Measurements from ENCODE around the gene INPP5D.
"Not testable (repeated sequence)": the region's sequence is repeated elsewhere in the genome, so short reads cannot be mapped to it uniquely, and the experiment has no call there.

Gene INPP5D

GRCh38 chr2:233032551-233033320 lies 27.4 kb upstream of the INPP5D start, which contains the start of gene NEU2:
Gene NEU2 (plus strand): TSS chr2:233032672. CDS start chr2:233032672, 0 bp downstream.
- no peak for DNase-seq

GRCh38 chr2:233033672-233034071 lies 26.5 kb upstream of the INPP5D start:
- DNase-seq: no peak

- no peak for DNase-seq
Measured at GRCh38 chr2:233034091-233034882, 25.9 kb upstream of the INPP5D start.

DNA sequence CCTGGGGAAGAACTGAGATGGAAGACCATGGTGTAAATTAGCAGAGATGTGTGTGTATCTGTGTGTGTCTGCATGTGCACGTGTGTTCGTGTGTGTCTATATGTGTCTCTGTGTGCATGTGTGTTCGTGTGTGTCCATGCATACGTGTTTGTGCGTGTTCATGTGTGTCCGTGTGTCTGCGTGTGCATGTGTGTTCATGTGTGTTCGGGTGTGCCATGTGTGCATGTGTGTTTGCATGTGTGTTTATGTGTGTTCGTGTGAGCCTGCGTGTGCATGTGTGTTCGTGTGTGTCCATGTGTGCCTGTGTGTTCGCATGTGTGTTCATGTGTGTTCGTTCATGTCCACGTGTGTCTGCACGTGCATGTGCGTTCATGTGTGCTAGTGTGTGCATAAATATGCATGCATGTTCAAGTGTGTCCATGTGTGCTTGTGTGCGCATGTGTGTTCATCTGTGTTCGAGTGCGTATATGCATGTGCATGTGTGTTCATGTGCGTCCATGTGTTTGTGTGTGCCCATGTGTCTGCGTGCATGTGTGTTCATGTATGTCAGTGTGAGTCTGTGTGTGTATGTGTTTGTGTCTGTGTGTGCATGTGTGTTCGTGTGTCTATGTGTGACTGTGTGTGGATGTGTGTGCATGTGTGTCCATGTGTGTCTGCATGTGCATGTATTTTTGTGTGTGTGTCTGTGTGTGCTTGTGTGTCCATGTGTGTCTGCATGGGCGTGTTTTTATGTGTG lies 24.5 kb upstream of the INPP5D start:
- DNase-seq: no peak

- DNase-seq: no peak
Measured at GRCh38 chr2:233036162-233036838, 23.8 kb upstream of the INPP5D start.

- DNase-seq: no peak
Measured at GRCh38 chr2:233037078-233037477, 23.1 kb upstream of the INPP5D start.

GRCh38 chr2:233039212-233039845 lies 20.8 kb upstream of the INPP5D start:
- no peak for DNase-seq

DNA sequence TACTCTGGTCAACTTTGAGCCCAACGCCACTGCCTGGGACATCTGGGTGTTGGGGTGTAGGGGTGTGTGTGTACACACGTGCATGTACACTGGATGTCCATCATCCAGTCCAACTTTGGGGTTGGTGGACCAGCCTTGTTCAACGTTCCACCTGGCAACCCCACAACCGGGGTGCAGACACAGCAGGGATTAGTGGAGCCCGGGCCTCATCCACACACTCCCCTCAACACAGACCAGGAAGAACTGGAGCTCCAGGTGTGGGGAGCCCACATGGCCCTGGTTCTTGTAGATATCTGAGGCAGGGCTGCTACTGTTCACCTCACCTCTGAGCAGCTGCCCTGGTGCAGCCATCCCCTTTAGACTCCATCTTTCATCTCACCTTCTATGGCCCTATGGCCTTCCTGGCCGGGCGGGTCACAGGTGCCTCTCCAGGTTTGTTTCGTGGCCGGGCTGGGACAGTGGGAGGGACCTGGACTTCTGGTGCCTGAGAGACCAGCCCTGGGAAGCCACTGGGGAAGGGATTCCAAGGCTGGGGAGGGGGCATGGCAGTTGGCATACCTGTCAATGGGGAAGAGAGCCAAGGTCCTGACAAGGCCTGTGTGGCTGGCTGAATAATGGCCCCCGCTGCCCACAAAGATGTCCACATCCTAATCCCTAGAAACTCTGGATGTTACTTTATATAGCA lies 20.2 kb upstream of the INPP5D start:
- no peak for DNase-seq

GRCh38 chr2:233040571-233040970 lies 19.6 kb upstream of the INPP5D start:
- DNase-seq: no peak

DNA sequence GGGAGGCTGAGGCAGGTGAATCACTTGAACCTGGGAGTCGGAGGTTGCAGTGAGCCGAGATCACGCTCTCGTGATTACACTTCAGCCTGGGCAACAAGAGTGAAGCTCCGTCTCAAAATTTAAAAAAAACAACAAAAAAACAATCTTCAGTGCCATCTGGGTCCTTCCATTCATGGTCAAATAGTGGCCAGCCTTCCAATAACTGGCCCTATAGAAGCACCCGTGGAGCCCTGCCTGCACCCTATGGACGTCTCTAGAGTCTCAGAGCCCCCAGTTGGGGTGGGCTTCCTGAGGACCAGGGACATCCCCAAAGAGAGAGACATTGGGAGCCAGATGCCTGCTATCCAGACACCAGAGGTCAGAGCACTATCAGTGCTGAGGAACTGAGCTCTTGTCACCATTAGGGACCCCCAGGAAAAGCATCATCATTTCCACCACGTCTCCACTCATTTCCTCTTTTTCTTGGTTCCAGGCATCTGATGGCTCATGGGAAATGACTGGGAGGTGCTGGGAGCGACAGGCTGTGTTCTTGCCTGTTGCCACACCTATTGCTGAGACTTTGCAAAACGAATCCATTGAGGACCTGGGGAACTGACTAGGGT lies 18.3 kb upstream of the INPP5D start:
- DNase-seq: no peak

- DNase-seq: no peak
Measured at GRCh38 chr2:233042549-233042948, 17.6 kb upstream of the INPP5D start.

DNA sequence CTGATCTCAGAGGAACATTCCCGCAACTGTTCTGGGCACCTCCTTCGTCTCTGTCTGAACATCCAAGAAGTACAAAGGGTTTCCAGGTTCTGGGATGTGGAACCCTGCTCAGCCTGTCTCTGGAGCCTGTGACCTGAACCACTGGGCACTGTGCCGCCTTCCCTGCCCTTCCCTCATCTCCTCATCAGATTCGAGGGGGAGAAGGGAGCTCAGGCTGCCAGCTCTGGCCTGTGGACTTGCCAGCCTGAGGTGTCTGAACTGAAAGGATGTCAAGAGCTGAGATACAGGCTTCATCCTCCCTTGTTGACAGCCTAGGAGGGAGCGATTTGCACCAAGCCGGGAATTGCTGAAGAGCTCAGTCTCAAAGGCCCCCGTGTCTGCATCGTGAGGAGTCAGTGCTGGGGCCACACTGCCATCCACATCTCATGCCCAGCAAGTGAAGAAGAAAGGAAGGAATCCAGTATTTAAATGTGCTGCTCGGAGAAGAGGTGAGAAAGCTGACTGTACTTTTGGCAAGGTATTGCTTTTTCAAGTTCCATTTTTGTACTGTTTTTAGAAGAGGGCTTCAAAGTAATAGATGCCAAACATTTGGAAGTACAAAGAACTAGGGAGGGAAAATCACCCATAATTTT lies 15.1 kb upstream of the INPP5D start:
- DNase-seq: no peak

DNA sequence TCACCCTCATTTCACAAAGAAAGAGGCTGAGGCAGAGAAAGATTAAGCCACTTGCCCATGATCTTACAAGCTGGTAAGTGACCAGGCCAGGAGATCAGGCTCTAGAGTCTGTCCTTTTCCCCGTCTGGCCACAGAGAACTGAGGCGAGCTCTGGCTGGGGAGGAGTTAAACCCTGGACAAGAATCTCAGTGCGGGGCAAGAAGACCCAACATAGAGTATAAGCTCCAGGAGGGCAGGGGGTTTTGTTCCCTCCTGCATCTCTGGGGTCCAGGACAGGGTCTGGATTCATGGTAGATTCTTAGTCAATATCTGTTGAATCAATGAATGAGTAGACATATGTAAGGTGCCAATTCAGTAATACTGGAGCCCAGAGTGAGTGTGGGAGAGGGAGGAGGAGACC lies 12.9 kb upstream of the INPP5D start:
- no peak for DNase-seq

GRCh38 chr2:233047667-233048066 lies 12.5 kb upstream of the INPP5D start:
- DNase-seq: no peak

- DNase-seq: no peak
Measured at GRCh38 chr2:233048569-233049193, 11.5 kb upstream of the INPP5D start.

DNA sequence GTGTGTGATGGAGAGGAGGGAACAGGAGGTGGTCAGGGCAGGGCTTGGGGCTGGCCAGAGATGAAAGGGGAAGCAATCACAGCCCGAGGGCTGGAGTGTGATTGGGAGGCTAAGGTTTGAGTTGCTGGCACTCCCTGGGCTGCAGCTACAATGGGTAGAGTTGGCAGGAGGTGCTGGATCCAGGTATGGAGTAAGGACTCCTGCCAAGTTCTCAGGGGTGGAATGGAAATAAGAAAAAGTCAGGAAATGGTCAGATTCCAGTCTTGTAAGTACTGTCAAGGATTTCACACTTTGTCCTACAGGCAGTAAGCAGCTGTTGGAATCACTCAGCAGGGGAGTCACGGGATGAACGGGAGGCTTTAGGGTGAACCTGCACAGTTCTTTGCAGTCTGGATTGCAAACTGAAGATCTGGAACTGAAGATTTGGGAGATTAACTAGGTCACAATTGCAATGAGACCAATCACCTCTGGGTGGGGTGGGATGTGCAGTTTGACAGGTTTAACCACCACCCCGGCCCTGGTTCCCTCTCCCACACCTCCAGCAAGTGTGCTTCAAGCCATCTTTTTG lies 10.9 kb upstream of the INPP5D start:
- no peak for DNase-seq

DNA sequence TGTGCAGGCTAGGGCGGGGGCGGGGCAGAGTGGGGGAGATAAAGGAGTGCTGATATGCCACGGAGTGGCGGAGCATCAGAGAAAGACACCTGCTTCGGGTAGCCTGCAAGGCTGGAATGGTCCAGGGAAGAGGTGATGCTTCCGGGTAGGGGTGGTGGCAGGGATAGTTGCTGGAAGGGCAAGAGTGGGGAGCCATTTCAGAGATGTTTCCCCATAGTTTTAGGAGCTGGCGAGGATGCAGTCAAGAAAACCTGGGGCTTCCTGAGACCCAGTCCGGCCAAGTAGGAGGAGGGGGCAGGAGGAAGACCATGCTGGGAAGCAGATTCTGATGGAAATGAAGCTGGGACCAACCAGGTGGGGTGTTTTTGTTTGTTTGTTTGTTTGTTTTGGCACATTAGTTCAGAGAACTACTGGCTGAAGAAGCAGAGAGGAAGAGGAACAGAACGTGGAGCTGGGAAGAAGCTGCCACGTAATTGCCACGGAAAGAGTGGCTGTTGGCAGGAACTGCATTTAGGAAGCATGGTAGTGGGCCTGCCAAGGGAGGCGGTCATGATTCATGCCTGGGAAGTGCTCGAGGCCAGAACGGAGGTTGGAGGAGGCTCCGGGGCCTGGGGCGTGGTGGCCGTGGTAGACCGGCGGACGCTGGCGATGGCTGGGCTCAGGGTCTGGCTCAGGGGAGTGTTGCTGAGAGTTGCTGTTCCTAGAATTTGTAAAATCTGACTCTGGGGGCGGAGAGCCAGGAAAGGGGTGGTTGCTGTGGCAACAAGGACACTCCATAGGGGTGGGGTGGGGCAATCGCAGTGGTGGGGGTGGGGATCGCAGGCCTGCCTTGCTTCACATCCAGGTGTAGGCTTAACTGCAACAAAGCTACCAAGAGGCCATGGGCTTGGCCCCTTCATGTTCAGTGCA lies 8.6 kb upstream of the INPP5D start:
- peak; percentile 24 for DNase-seq

DNA sequence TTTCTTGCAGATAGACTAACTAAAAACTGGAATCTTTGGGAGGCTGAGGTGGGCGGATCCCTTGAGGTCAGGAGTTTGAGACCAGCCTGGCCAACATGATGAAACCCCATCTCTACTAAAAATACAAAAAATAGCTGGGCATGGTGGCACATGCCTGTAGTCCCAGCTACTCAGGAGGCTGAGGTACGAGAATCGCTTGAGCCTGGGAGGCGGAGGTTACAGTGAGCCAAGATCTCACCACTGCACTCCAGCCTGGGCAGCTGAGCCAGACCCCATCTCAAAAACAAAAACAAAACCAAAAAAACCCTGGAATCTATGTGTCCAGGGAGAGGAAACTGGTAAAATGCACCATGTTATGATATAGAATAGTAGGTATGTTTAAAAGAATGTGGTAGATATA lies 7.6 kb upstream of the INPP5D start:
- not testable (repeated sequence) for DNase-seq

Measured in fibroblast of skin of abdomen (primary cell).